Ishikawa (cell line): ENCODE data around the gene GSE1.

Experiments
- CEBPB ChIP-seq: IDR thresholded peaks from 2 replicates; pipeline ENCODE4 v1.6.1; 2012
- CREB1 ChIP-seq: IDR thresholded peaks from 2 replicates; pipeline ENCODE4 v1.6.1; 2012; ENCODE audit warnings: low read depth
- EGR1 ChIP-seq: IDR thresholded peaks from 2 replicates; pipeline ENCODE4 v1.6.1; 2012
- EP300 ChIP-seq: IDR thresholded peaks from 2 replicates; pipeline ENCODE4 v1.6.1; 2012; ENCODE audit warnings: borderline replicate concordance
- FOXM1 ChIP-seq: IDR thresholded peaks from 2 replicates; pipeline ENCODE4 v1.6.1; 2012; ENCODE audit warnings: low read depth, borderline replicate concordance
- RAD21 ChIP-seq: IDR thresholded peaks from 2 replicates; pipeline ENCODE4 v1.6.1; 2012; ENCODE audit warnings: low read depth
- YY1 ChIP-seq: IDR thresholded peaks from 2 replicates; pipeline ENCODE4 v1.6.1; 2012; ENCODE audit warnings: low read depth

DNA sequence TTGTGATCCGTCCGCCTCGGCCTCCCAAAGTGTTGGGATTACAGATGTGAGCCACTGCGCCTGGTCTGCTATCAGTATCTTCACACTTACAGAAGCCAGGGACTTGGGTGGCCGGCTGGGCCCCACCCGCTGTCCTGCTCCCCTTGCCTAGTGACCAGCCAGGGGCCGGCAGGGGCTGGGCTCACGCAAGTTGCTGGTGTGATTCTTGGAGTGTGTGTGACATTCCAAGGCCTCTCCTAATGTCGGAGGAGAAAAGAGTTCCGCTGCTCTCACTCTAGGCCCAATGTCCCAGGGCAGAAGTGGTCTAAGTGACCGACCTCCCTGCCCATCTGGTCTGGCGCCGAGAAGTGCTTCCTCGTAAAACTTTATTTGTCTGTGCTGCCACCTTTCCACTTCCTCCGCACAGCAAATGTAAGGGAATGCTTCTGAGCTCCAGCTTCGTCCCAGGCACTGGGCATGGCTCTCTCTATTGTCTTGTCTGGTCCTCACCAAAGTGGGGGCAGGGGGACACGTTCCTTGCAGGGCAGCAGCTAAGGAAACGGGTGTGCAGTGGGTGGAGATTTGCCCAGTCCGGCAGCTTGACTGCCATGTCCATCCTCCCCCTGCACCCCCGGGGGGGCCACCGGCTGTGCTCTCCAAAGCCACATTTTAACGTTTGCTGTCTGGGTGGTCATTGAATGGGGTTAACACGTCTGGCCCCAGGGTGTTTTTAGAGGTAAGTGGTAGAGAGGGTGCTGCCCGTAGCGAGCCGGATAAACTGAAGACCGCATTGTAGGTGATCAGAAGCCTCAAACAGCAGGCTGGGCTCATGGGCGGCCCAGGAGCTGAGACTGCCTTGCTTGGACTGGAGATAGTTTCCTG is 7.8 kb upstream of the GSE1 start:
- TF ChIP-seq YY1 (no peak), EP300 (no peak), RAD21 (no peak), CEBPB (no peak), CREB1 (no peak), EGR1 (no peak), FOXM1 (no peak)
